ENCODE data around the gene NPEPL1.

The NPEPL1 gene

DNA sequence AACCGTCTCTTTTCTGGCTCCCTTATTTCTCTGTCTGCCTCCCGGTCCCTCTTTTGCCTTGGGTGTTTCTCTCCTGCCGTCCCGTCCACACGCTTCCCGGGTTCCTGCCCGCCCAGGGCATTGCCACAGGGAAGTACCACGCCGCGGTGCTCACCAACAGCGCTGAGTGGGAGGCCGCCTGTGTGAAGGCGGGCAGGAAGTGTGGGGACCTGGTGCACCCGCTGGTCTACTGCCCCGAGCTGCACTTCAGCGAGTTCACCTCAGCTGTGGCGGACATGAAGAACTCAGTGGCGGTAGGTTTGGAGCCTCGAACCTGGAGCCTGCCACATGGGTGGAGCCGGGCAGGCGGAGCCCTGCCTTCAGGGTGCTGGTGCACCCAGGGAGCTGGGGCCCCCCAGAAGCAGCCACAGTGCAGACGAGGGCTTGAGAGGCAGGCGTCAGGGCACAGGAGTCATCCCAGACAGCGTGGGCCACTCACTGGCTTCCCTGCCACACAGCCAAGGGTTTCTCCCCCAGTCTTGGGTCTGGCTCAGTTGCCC is 21.3 kb downstream of the NPEPL1 start:
- TF ChIP-seq, protein P1, sequence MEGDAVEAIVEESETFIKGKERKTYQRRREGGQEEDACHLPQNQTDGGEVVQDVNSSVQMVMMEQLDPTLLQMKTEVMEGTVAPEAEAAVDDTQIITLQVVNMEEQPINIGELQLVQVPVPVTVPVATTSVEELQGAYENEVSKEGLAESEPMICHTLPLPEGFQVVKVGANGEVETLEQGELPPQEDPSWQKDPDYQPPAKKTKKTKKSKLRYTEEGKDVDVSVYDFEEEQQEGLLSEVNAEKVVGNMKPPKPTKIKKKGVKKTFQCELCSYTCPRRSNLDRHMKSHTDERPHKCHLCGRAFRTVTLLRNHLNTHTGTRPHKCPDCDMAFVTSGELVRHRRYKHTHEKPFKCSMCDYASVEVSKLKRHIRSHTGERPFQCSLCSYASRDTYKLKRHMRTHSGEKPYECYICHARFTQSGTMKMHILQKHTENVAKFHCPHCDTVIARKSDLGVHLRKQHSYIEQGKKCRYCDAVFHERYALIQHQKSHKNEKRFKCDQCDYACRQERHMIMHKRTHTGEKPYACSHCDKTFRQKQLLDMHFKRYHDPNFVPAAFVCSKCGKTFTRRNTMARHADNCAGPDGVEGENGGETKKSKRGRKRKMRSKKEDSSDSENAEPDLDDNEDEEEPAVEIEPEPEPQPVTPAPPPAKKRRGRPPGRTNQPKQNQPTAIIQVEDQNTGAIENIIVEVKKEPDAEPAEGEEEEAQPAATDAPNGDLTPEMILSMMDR (IDR thresholded peaks at IDR 0.05; ENCODE audit: low read depth, low read length), result no peak
- no peak overlapping the region for H3K4me3 ChIP-seq (ENCODE audit: low read depth, low read length)

DNA sequence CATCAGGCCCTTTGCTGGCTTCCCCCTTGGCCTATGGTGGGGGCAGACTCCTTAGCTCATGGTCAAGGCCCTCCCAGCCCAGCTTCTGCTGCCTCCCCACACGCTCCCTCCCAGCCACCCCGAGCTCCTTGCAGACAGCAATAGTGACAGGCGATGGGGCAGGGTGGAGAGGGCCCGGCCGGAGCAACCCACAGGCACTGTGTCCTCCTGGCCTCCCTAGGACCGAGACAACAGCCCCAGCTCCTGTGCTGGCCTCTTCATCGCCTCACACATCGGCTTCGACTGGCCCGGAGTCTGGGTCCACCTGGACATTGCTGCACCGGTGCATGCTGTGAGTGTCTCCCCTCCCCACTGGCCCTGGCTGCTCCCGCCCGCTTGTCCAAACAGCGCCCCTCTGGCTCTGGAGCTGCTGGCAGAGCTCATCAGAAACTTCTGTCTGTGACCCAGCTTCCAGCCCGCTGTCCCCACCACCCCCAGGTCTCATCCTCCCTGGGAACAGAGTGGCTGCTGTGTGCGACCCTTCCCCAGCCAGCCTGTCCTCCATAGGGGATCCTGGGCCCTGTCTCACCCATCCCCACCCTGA is 21.8 kb downstream of the NPEPL1 start:
- H3K4me3 ChIP-seq (ENCODE audit: low read depth, low read length), result no peak overlapping the region
- TF ChIP-seq, protein P1 (IDR thresholded peaks at IDR 0.05; ENCODE audit: low read depth, low read length), result no peak

GRCh38 chr20:58714923-58715351 is 22.3 kb downstream of the NPEPL1 start:
- no peak overlapping the region for H3K4me3 ChIP-seq (ENCODE audit: low read depth, low read length)
- TF ChIP-seq, protein P1 (IDR thresholded peaks at IDR 0.05; ENCODE audit: low read depth, low read length), result no peak

DNA sequence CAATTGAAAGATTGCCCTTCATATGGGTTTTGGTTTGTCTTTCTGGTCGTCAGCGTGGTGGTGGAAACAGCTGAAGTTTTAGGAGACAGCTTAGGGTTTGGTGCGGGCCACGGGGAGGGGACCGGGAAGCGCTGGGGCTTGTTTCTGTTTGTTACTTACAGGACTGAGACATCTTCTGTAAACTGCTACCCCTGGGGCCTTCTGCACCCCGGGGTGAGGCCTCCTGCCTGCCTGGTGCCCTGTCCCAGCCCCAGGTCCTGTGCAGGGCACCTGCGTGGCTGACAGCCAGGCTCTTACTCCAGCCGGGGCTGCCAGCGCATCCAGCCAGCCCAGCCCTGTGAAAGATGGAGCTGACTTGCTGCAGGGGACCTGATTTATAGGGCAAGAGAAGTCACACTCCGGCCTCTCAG is 22.8 kb downstream of the NPEPL1 start:
- TF ChIP-seq, protein P1 (IDR thresholded peaks at IDR 0.05; ENCODE audit: low read depth, low read length), result no peak
- no peak overlapping the region for H3K4me3 ChIP-seq (ENCODE audit: low read depth, low read length)

DNA sequence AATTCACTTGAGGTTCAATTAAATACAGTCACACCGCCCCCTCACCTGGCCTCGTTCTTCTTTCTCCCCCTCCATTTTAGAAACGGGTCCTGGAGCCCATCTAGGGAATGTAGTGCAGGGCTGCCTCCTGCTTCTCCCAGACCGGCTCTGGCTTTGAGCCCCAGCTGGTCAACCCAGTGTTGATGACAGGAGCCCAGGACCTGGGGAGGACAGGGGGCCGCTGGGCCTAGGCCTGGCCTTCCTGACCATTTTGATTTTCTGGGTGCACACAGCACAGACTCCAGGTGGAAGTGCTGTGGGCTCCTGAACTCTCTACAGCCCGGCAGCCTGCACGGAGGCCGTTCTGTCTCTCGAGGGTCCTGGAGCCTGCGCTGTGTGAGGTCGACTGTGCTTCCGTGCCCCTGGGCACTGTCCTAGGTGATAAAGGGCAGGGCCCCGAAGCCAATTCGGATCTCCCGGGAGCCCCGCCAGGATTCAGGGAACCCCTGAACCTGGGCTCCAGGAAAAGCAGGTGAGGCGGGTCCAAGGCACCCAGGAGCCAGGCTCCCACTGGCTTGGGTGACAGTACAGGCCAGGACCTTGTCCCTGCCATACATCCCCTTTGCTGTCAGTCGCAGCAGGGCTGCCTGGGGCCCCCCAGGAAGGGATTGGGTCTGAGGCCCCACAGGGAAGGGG is 23.3 kb downstream of the NPEPL1 start:
- TF ChIP-seq, protein P1 (IDR thresholded peaks at IDR 0.05; ENCODE audit: low read depth, low read length), result no peak

DNA sequence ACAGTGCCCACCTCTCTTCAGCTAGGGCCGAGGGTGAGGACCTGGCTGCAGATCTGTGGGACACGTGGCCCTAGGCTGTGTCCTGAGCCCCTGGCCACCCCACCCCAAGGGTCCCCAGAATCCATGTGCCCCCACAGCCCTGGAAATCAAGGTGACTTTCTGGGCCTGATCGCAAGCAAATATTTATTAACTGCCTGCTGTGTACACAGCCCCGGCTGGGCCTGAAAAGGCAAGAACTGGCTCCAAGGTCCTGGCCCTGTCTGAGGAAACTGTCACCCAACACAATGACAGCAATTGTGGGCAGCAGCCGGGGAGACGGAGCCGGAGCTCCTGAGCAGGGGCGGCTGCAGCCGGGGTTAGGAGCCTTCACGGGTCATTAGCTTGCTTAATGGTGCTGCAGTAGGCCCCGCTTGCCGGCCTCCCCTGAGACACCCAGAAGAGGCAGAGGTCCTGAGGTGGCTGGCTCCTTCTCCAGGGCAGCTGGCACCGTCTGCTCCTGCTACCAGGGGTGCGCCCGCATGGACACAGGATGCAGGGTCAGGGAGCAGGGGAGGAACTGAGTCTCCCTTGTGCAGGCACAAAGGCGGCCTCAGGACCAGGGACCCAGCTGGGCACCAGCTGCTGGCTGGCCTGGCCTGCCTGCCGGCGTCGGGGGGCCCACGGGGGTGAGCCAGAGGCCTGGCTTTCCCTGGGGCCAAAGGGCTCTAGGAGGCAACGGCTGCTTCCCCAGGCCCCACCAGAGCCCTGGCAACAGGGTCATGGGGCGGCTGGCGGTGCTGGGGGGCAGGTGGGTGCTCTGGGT is 24.1 kb downstream of the NPEPL1 start:
- TF ChIP-seq, protein P1 (IDR thresholded peaks at IDR 0.05; ENCODE audit: low read depth, low read length), result no peak
- H3K4me3 ChIP-seq (ENCODE audit: low read depth, low read length), result no peak overlapping the region

More for the DNA sequence above, 23.3 kb downstream of the NPEPL1 start:
- H3K4me3 ChIP-seq (ENCODE audit: low read depth, low read length), result no peak overlapping the region

All from WI38 (cell line).